Psoas muscle (tissue), 8 donors: ENCODE measurements around the gene SH3RF3. TPM values are rescaled to one million over a fixed set of nuclear protein-coding genes. Genes with fewer than 3 reads are reported as not detected.

ENCODE experiments used
- ATAC-seq, 4 donors: fragments of 200-7000 bp; cut with Tn5 transposase; one replicate each; pipeline ENCODE4 v1.9.1; 2020; ENCODE audit warnings: moderate library complexity in 3 of 4, mild to moderate bottlenecking in 2 of 4
- DNase-seq, 2 donors: peaks; one replicate each; pipeline ENCODE4 v3.0.0-alpha.2; 2020
- H3K27ac ChIP-seq: fragments of 200-600 bp; one replicate; pipeline ENCODE4 v1.8.0; 2022
- H3K27me3 ChIP-seq, 3 donors: fragments of 200-600 bp in 1 of 3; one replicate each; pipeline versions ENCODE4 v1.6.1 to v1.8.0; 2013 to 2022; ENCODE audit warnings: low read length in 2 of 3, mild to moderate bottlenecking in 2 of 3, moderate library complexity in 1 of 3; ENCODE audit not compliant: insufficient read depth in 3 of 3
- H3K36me3 ChIP-seq, 2 donors: fragments of 200-600 bp in 1 of 2; one replicate each; pipeline versions ENCODE4 v1.6.1 to v1.8.0; 2013 to 2022; ENCODE audit warnings: low read depth in 1 of 2, mild to moderate bottlenecking in 1 of 2, moderate library complexity in 1 of 2; ENCODE audit not compliant: insufficient read depth in 1 of 2
- H3K4me1 ChIP-seq: fragments of 200-600 bp; one replicate; pipeline ENCODE4 v1.8.0; 2022
- H3K4me3 ChIP-seq: fragments of 200-600 bp; one replicate; pipeline ENCODE4 v1.8.0; 2022; ENCODE audit warnings: mild to moderate bottlenecking
- H3K9me3 ChIP-seq: fragments of 200-600 bp; one replicate; pipeline ENCODE4 v1.8.0; 2022
- WGBS, 3 donors: extraction: QIAGEN DNeasy Blood & Tissue Kit; methylation state at CpG; one replicate each; pipeline versions ENCODE4 v1.1.6 to v1.1.7; 2013; 5-methylcytosine and 5-hydroxymethylcytosine counted together
- intact Hi-C, 2 donors: fragments of 100-400 bp; cut with DNase I; formaldehyde crosslinking; loops; one replicate each; pipeline versions ENCODE4 v1.11.0 to v1.14.2; 2022
- polyA plus RNA-seq, 3 donors: library from polyadenylated mRNA; stranded (reverse); fragments of 200-250 nt; gene quantifications; one replicate each; pipeline ENCODE4 v1.2.3, GENCODE V29; 2013
- total RNA-seq, 4 donors: library from RNA; stranded (reverse); fragmentation: NEBNext Ultra II Directional in 2 of 4; extraction: Animal tissue kit (Norgen Biotek cat#: 25700) in 2 of 4; gene quantifications; one replicate each; pipeline versions ENCODE4 v1.2.1 to v1.2.4, GENCODE V29; 2021 to 2023
- TF ChIP-seq, protein P1 (sequence below): fragments of 200-600 bp; IDR thresholded peaks from one replicate; pipeline ENCODE4 v1.8.0; 2022; ENCODE audit warnings: antibody characterized with exemption
- donor health status: healthy with polysubstance abuse.
- donor health status: DM: no; HTN: no; CAD: no; lungs with moderate emphysema.
- donor health status: Bipolar disorder and iron deficiency.
- donor health status: healthy.
- donor health status: DM: yes; HTN: yes; CAD: no.
- donor health status: DM: no; HTN: no; CAD: no.
- donor health status: DM: no; HTN: no; CAD: no.
- donor health status: DM: yes; HTN: yes; CAD: no.

The SH3RF3 gene
- total and polyA plus RNA-seq, 7 donors: 4.6 to 27.0 (median 9.0) TPM

DNA sequence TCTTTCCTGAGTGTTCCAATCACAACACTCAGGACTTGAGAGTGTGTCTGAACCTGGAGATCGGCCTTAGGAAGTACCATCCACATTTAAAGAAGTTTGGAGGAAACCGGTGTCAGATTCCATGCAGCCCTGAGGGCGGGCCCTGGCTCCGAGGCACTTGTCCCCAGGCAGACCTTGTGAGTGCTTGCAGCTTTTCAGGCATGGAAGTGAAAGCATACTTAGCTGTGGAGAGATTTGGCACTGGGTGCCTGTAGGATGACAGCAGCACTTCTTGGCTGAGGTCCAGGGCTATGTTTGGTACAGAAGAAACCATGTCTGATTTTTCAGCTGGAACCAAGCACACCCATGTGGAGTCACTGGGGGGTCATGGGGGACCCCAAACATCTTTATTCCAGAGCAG, 253.9 kb downstream of the SH3RF3 start:
- peak; percentile 56 to 76 (median 67) for ATAC-seq
- TF ChIP-seq, protein P1, sequence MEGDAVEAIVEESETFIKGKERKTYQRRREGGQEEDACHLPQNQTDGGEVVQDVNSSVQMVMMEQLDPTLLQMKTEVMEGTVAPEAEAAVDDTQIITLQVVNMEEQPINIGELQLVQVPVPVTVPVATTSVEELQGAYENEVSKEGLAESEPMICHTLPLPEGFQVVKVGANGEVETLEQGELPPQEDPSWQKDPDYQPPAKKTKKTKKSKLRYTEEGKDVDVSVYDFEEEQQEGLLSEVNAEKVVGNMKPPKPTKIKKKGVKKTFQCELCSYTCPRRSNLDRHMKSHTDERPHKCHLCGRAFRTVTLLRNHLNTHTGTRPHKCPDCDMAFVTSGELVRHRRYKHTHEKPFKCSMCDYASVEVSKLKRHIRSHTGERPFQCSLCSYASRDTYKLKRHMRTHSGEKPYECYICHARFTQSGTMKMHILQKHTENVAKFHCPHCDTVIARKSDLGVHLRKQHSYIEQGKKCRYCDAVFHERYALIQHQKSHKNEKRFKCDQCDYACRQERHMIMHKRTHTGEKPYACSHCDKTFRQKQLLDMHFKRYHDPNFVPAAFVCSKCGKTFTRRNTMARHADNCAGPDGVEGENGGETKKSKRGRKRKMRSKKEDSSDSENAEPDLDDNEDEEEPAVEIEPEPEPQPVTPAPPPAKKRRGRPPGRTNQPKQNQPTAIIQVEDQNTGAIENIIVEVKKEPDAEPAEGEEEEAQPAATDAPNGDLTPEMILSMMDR: no peak
- Histone ChIP-seq H3K4me1 (peaks cover 44% of the 10 kb centered on the region), H3K9me3 (no peaks in the 10 kb centered on the region), H3K36me3 (no peaks in the 10 kb centered on the region), H3K4me3 (no peak overlapping the region), H3K27ac (peak overlapping the region; percentile 39), H3K27me3 (no peaks in the 10 kb centered on the region)
- 2 to 4% (median 3%) methylated on average over 4 of the region's 4 CpGs for WGBS, 3 donors
- DNase-seq: peak; percentile 59 to 81
- intact Hi-C loops: loop anchor here (5.0 kb wide), 4 partner anchors 39 to 114 kb away; no protein-coding TSS in a partner anchor

DNA sequence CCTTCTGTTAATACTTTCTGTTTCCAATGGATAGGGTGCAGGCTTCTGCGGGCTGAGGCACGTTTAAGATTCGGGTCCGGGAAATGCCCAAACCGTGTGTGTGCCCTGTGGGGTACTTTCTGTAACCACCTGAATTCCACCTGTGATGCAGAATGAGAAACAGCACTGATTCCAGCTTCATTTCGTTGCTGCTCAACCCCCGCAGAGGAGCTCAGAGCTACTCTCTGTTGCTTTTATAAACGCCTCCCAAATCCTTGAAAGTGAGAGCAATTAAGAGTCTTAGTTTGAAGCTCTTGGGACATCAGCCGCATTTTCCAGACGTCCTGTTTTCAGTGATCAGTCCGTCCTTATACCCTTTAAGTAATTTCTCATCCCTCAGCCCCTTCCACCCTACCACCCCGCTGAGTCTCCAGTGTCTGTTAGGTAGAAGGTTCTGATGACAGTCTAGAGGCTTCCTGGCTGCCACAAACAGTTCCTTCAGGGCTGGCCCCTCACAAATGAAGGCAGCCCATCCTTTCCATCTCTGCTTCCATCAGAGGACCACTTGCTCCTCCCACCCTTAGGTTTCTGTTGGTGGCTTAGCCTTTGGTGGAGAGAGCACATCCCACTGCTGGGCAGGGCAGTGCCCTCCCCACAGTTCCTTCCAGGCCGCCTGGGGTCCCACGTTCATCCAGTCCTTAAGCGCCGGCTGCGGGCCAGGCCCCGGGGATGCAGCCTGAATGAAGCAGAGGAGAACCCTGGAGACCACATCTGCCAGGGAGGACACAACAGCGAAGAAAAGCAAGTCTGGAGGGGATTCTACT, 254.7 kb downstream of the SH3RF3 start:
- DNase-seq (peak in 1 of 2 donors; percentile 17), ATAC-seq (no peak)
- H3K4me3 ChIP-seq: no peak overlapping the region
- H3K27ac ChIP-seq: peak overlapping the region; percentile 39
- no peaks in the 10 kb centered on the region for H3K36me3 ChIP-seq
- no peaks in the 10 kb centered on the region for H3K9me3 ChIP-seq
- TF ChIP-seq, protein P1: no peak
- H3K4me1 ChIP-seq: peaks cover 44% of the 10 kb centered on the region
- intact Hi-C loops: loop anchor here (5.0 kb wide), 4 partner anchors 39 to 114 kb away; no protein-coding TSS in a partner anchor
- no peaks in the 10 kb centered on the region for H3K27me3 ChIP-seq
- WGBS, 3 donors: 70 to 76% (median 71%) methylated on average over 19 of the region's 19 CpGs

DNA sequence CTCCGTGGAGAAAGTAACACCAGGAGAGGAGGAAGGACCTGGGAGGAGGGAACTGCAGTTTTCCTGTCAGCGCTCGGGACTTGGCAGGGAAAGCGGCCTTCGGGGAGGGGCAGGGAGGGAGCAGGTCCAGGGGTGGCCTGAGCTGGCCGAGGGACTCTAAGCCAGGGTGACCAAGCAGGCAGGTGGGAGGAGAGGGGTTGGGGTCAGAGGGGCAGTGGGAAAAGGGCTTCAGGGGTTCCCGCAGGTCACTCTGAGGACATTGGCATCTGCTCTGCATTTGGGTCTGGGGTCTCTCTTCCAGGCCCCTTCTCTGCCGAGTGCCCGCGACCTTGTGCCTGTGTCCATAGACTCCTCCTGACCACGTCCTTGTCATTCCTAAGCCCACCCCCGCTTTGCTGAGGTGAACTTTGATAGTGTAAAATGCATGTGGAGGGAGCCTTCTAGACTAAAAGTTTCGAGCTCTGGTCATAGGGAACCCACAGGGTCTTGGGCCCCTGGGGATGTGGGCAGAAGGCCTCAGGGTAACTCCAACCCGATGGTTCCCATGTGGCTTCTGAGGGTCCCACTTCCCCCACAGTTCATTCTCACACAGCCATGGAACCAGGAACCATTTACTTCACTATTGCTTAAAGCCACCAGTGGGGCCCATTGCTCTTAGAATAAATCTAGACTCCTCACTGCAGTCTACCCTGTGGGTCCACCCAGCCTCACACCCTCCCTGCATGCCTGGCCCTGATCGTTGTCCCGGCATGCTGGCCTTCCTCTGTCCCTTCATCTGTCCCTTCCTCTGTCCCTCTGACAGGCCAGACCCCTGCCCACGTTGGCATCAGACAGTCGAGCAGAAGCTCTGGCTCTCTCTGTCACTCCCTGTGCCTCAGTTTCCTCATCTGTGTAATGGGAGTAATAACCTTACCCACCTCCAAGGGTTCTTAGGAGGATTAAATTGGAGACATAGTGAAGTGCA, 255.6 kb downstream of the SH3RF3 start:
- Histone ChIP-seq H3K27ac (no peak overlapping the region), H3K27me3 (no peaks in the 10 kb centered on the region), H3K4me1 (peaks cover 44% of the 10 kb centered on the region), H3K9me3 (no peaks in the 10 kb centered on the region), H3K4me3 (no peak overlapping the region), H3K36me3 (no peaks in the 10 kb centered on the region)
- peak in 1 of 2 donors; percentile 52 for DNase-seq
- TF ChIP-seq, protein P1: no peak
- 78 to 79% (median 79%) methylated on average over 18 of the region's 18 CpGs for WGBS, 3 donors
- no peak for ATAC-seq
- intact Hi-C loops: loop anchor here (5.0 kb wide), 4 partner anchors 38 to 113 kb away; no protein-coding TSS in a partner anchor

DNA sequence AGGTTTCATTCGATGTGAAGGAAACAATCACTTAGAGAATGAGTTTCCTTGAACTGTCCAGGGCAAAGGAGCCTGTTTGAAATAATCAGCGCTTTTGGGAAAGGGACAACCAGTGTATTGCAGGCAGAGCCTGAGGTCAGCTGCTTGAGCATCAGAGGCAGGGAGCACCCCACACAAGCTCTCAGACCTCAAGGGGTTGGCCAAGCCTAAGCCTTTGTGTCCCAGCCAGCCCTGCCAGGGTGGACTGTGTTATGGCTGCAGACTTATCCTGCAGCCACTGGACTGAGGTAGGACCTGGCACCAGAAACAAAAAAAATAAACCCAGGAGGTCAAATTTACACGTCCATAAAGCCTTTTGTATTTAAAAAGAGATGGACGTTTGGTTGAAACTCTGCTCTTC, 256.5 kb downstream of the SH3RF3 start:
- DNase-seq: peak in 1 of 2 donors; percentile 46
- peaks cover 37% of the 10 kb centered on the region for H3K4me1 ChIP-seq
- no peaks in the 10 kb centered on the region for H3K27me3 ChIP-seq
- no peaks in the 10 kb centered on the region for H3K9me3 ChIP-seq
- H3K27ac ChIP-seq: no peak overlapping the region
- H3K36me3 ChIP-seq: no peaks in the 10 kb centered on the region
- intact Hi-C loops: no loop called here
- TF ChIP-seq, protein P1: no peak
- H3K4me3 ChIP-seq: no peak overlapping the region
- no peak for ATAC-seq
- 72 to 78% (median 75%) methylated on average over 4 of the region's 4 CpGs for WGBS, 3 donors
